IMR-90 (cell line): ENCODE results near the gene IER3. TPM values are rescaled to one million over a fixed set of nuclear protein-coding genes. Genes with fewer than 3 reads are reported as not detected.

Experiments used
- ATAC-seq: fragments of 200-7000 bp; cut with Tn5 transposase; 2 replicates; pipeline ENCODE4 v1.9.1; 2020; ENCODE audit warnings: low read depth, mild to moderate bottlenecking, moderate library complexity
- BruUV-seq: library from RNA; stranded (reverse); fragments of 400-500 nt; replicated peaks from 2 replicates; lab custom pipeline; 2021; lab: Mats Ljungman, UMichigan
- CTCF ChIA-PET: fragments of 300-600 bp; formaldehyde crosslinking; extraction: SDS; loops from one replicate; lab custom pipeline; 2021; ENCODE audit warnings: antibody characterized with exemption; lab: Yijun Ruan, JAX
- POLR2A ChIA-PET: fragments of 300-600 bp; sonication (Branson Sonifier 250); formaldehyde crosslinking; loops from one replicate; lab custom pipeline; 2022; ENCODE audit warnings: antibody characterized with exemption; ENCODE audit not compliant: unreplicated experiment; lab: Charles Lee
- DNase-seq: peaks from one replicate; pipeline ENCODE4 v3.0.0; 2013
- H2AFZ ChIP-seq: replicated peaks from 2 replicates; pipeline ENCODE3; 2013; ENCODE audit warnings: low read length, mild to moderate bottlenecking; ENCODE audit not compliant: poor library complexity
- H2AK5ac ChIP-seq: 2 replicates; pipeline ENCODE4 v1.6.1; 2013; ENCODE audit warnings: low read depth, low read length, inconsistent platforms
- H2AK9ac ChIP-seq: replicated peaks from 2 replicates; pipeline ENCODE3; 2013; ENCODE audit warnings: mild to moderate bottlenecking, low read depth, low read length, moderate library complexity; ENCODE audit not compliant: poor library complexity
- H2BK120ac ChIP-seq: 2 replicates; pipeline ENCODE4 v1.6.1; 2013; ENCODE audit warnings: low read depth, low read length, inconsistent platforms
- H2BK15ac ChIP-seq: 3 replicates; pipeline ENCODE4 v1.6.1; 2013; ENCODE audit warnings: low read depth, low read length, inconsistent platforms
- H2BK20ac ChIP-seq: 2 replicates; pipeline ENCODE4 v1.6.1; 2013; ENCODE audit warnings: low read depth, mild to moderate bottlenecking, inconsistent platforms, low read length, moderate library complexity
- H2BK5ac ChIP-seq: 2 replicates; pipeline ENCODE4 v1.6.1; 2013; ENCODE audit warnings: mild to moderate bottlenecking, low read depth, low read length, inconsistent platforms; ENCODE audit not compliant: poor library complexity, severe bottlenecking
- H3K14ac ChIP-seq: replicated peaks from 2 replicates; pipeline ENCODE4 v1.6.1; 2013; ENCODE audit warnings: low read depth, low read length, inconsistent platforms
- H3K18ac ChIP-seq: 2 replicates; pipeline ENCODE4 v1.6.1; 2013; ENCODE audit warnings: low read depth, low read length, control low read depth
- H3K23ac ChIP-seq: 2 replicates; pipeline ENCODE4 v1.6.1; 2013; ENCODE audit warnings: low read depth, low read length, inconsistent platforms
- H3K27ac ChIP-seq: 2 replicates; pipeline ENCODE4 v1.5.1; 2013; ENCODE audit warnings: mild to moderate bottlenecking, control low read depth, low read length; ENCODE audit not compliant: insufficient read depth
- H3K27me3 ChIP-seq: 2 replicates; pipeline ENCODE4 v1.6.1; 2013; ENCODE audit warnings: low read length; ENCODE audit not compliant: control insufficient read depth, insufficient read depth
- H3K36me3 ChIP-seq: 2 replicates; pipeline ENCODE4 v1.6.1; 2013; ENCODE audit warnings: low read length, mixed read lengths; ENCODE audit not compliant: control insufficient read depth, insufficient read depth
- H3K4ac ChIP-seq: 2 replicates; pipeline ENCODE4 v1.6.1; 2013; ENCODE audit warnings: low read depth, low read length, inconsistent platforms
- H3K4me1 ChIP-seq: 2 replicates; pipeline ENCODE4 v1.6.1; 2013; ENCODE audit warnings: low read length, mixed read lengths; ENCODE audit not compliant: control insufficient read depth, insufficient read depth
- H3K4me2 ChIP-seq: 2 replicates; pipeline ENCODE4 v1.6.1; 2013; ENCODE audit warnings: low read depth, mild to moderate bottlenecking, control low read depth, low read length, moderate library complexity
- H3K4me3 ChIP-seq: 2 replicates; pipeline ENCODE4 v1.5.1; 2013; ENCODE audit warnings: low read depth, mild to moderate bottlenecking, control low read depth, low read length, moderate library complexity; ENCODE audit not compliant: insufficient read depth
- H3K56ac ChIP-seq: 2 replicates; pipeline ENCODE4 v1.6.1; 2013; ENCODE audit warnings: low read length, inconsistent platforms; ENCODE audit not compliant: insufficient read depth; ENCODE audit errors: extremely low read depth
- H3K79me1 ChIP-seq, 2 experiments: 2 replicates each; pipeline ENCODE4 v1.6.1; 2013; ENCODE audit warnings: low read length in 2 of 2, inconsistent platforms in 1 of 2, low read depth in 1 of 2
- H3K9ac ChIP-seq: 2 replicates; pipeline ENCODE4 v1.6.1; 2013; ENCODE audit warnings: low read depth, low read length, control low read depth
- H3K9me1 ChIP-seq: 2 replicates; pipeline ENCODE4 v1.6.1; 2013; ENCODE audit warnings: low read length, inconsistent platforms; ENCODE audit not compliant: insufficient read depth
- H3K9me3 ChIP-seq: 2 replicates; pipeline ENCODE4 v1.6.1; 2013; ENCODE audit warnings: low read length; ENCODE audit not compliant: control insufficient read depth, insufficient read depth
- H4K20me1 ChIP-seq: 2 replicates; pipeline ENCODE4 v1.6.1; 2013; ENCODE audit warnings: low read length, inconsistent platforms; ENCODE audit not compliant: insufficient read depth
- H4K5ac ChIP-seq: 2 replicates; pipeline ENCODE4 v1.6.1; 2013; ENCODE audit warnings: mild to moderate bottlenecking, low read depth, low read length, control low read depth
- H4K8ac ChIP-seq, 2 experiments: 2 replicates each; pipeline ENCODE4 v1.6.1; 2013; ENCODE audit warnings: low read depth in 2 of 2, low read length in 2 of 2, control low read depth in 1 of 2, inconsistent platforms in 1 of 2
- H4K91ac ChIP-seq: 2 replicates; pipeline ENCODE4 v1.6.1; 2013; ENCODE audit warnings: low read depth, low read length, inconsistent platforms; ENCODE audit not compliant: insufficient read depth
- BHLHE40 ChIP-seq: fragments of 150-350 bp; IDR thresholded peaks from 2 replicates; pipeline ENCODE4 v1.6.1; 2016; ENCODE audit warnings: mild to moderate bottlenecking, low read depth, low read length
- CEBPB ChIP-seq: IDR thresholded peaks from 2 replicates; pipeline ENCODE4 v1.6.1; 2012; ENCODE audit warnings: low read depth, low read length, improper control_type of control experiment
- CHD1 ChIP-seq: IDR thresholded peaks from 2 replicates; pipeline ENCODE4 v1.6.1; 2012; ENCODE audit warnings: low read depth, low read length, improper control_type of control experiment
- ELK1 ChIP-seq: fragments of 150-350 bp; IDR thresholded peaks from 2 replicates; pipeline ENCODE4 v1.6.1; 2016; ENCODE audit warnings: low read depth, mild to moderate bottlenecking, low read length, moderate library complexity, borderline replicate concordance
- FOS ChIP-seq: fragments of 150-350 bp; IDR thresholded peaks from 2 replicates; pipeline ENCODE4 v1.6.1; 2016; ENCODE audit warnings: low read depth, low read length
- MAFK ChIP-seq: IDR thresholded peaks from 2 replicates; pipeline ENCODE4 v1.6.1; 2012; ENCODE audit warnings: low read depth, low read length, improper control_type of control experiment
- MAZ ChIP-seq: IDR thresholded peaks from 2 replicates; pipeline ENCODE4 v1.6.1; 2012; ENCODE audit warnings: low read depth, mild to moderate bottlenecking, low read length, improper control_type of control experiment, moderate library complexity, borderline replicate concordance
- MXI1 ChIP-seq: IDR thresholded peaks from 2 replicates; pipeline ENCODE4 v1.6.1; 2012; ENCODE audit warnings: low read depth, mild to moderate bottlenecking, low read length, moderate library complexity, borderline replicate concordance
- NFE2L2 ChIP-seq: fragments of 150-350 bp; IDR thresholded peaks from 2 replicates; pipeline ENCODE4 v1.6.1; 2016; ENCODE audit warnings: low read depth, mild to moderate bottlenecking, low read length
- POLR2A ChIP-seq: IDR thresholded peaks from 2 replicates; pipeline ENCODE4 v1.6.1; 2012; ENCODE audit warnings: mild to moderate bottlenecking, low read depth, low read length
- RAD21 ChIP-seq: IDR thresholded peaks from 2 replicates; pipeline ENCODE4 v1.6.1; 2012; ENCODE audit warnings: low read length, improper control_type of control experiment
- RCOR1 ChIP-seq: IDR thresholded peaks from 2 replicates; pipeline ENCODE4 v1.6.1; 2012; ENCODE audit warnings: mild to moderate bottlenecking, low read length, improper control_type of control experiment; ENCODE audit not compliant: insufficient replicate concordance
- RFX5 ChIP-seq: IDR thresholded peaks from 2 replicates; pipeline ENCODE4 v1.8.0; 2012; ENCODE audit warnings: low read depth, mild to moderate bottlenecking, low read length, moderate library complexity
- SMC3 ChIP-seq: fragments of 150-350 bp; IDR thresholded peaks from 2 replicates; pipeline ENCODE4 v1.6.1; 2016; ENCODE audit warnings: low read depth, mild to moderate bottlenecking, antibody characterized with exemption, low read length, moderate library complexity
- USF2 ChIP-seq: fragments of 150-350 bp; IDR thresholded peaks from 2 replicates; pipeline ENCODE4 v1.6.1; 2017; ENCODE audit warnings: mild to moderate bottlenecking, antibody characterized with exemption, low read length, low read depth
- WGBS, 2 experiments: methylation state at CpG; one replicate each; pipeline versions ENCODE4 v1.1.5 to v1.1.7; 2013; ENCODE audit warnings: missing lambda C conversion rate in 2 of 2; ENCODE audit not compliant: insufficient read length in 1 of 2; ENCODE audit errors: extremely low coverage in 2 of 2; 5-methylcytosine and 5-hydroxymethylcytosine counted together
- dilution Hi-C: fragments of 300-500 bp; cut with HindIII; formaldehyde crosslinking; loops from one replicate; pipeline ENCODE4 v1.14.3; 2018; ENCODE audit warnings: low sequenced_read_pairs; ENCODE audit not compliant: unreplicated experiment
- in situ Hi-C: fragments of 300-500 bp; cut with MboI; formaldehyde crosslinking; loops from 3 replicates; pipeline ENCODE4 v1.14.3; 2019; ENCODE audit warnings: low sequenced_read_pairs, inconsistent platforms, mixed read lengths
- intact Hi-C: fragments of 100-400 bp; cut with micrococcal nuclease; formaldehyde crosslinking; loops from 2 replicates; pipeline ENCODE4 v1.10.0; 2022
- polyA plus RNA-seq, 3 experiments: library from polyadenylated mRNA; depleted of rRNA; stranded (reverse); fragments of >200 nt; gene quantifications; 2 replicates each; pipeline ENCODE4 v1.2.3, GENCODE V29; 2012; ENCODE audit warnings: low replicate concordance in 1 of 3
- total RNA-seq: library from RNA; depleted of rRNA; stranded (reverse); fragments of >200 nt; gene quantifications from 2 replicates; pipeline ENCODE4 v1.2.3, GENCODE V29; 2012
- TF ChIP-seq, protein P1 (sequence below): conservative IDR thresholded peaks from 2 replicates; pipeline ENCODE4 v1.5.1; 2012; ENCODE audit warnings: mild to moderate bottlenecking, low read depth, low read length, improper control_type of control experiment

IER3 gene
- total and polyA plus RNA-seq, 2 of the 4 experiments (the other 2 are of a cell fraction) = 38.4 to 159 TPM

DNA sequence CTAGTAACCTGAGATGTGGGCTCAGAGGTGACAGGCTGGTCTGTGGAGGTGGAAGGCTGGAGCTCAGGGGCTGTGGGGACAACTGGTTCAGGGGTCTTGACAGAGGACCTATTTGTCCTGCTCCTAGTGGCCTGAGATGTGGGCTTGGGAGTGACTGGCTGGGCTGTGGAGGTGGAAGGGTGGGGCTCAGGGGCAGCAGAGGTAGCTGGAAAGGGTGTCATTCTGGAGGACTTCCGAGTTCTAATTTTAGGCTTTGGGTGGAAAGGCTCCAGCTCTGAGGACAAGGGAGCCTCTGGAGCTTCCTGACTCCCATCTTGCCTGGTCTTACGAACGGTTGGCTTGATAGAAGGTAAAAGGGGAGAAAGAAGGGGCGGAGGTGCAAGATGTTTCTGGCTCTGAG is 38.7 kb downstream of the IER3 start:
- Histone ChIP-seq H3K4me1 (no peaks in the 10 kb centered on the region), H3K9me1 (no peaks in the 10 kb centered on the region; the same call in 1 of the 2 replicates), H2BK120ac (no peak overlapping the region), H3K4me3 (no peak overlapping the region), H3K18ac (no peak overlapping the region), H4K8ac (no peak overlapping the region), H3K27me3 (no peaks in the 10 kb centered on the region), H4K5ac (no peak overlapping the region), H3K4me2 (no peak overlapping the region), H3K56ac (no peak overlapping the region), H3K23ac (no peak overlapping the region), H3K9me3 (no peaks in the 10 kb centered on the region), H3K27ac (no peak overlapping the region), H2BK15ac (no peak overlapping the region), H2AK9ac (no peak overlapping the region), H3K14ac (no peak overlapping the region), H4K20me1 (no peaks in the 10 kb centered on the region), H3K9ac (no peak overlapping the region), H4K91ac (no peak overlapping the region), H2BK20ac (no peak overlapping the region), H2BK5ac (no peak overlapping the region), H2AK5ac (no peak overlapping the region), H3K79me1 (no peaks in the 10 kb centered on the region), H3K4ac (no peak overlapping the region), H2AFZ (no peak overlapping the region), H3K36me3 (peaks cover 31% of the 10 kb centered on the region)
- DNase-seq = no peak
- ChIA-PET POLR2A (no interaction called here), CTCF (no interaction called here)
- dilution Hi-C loops (no loop called here), in situ Hi-C loops (no loop called here), intact Hi-C loops (no loop called here)
- TF ChIP-seq USF2 = no peak
- TF ChIP-seq FOS = no peak
- TF ChIP-seq RCOR1 = no peak
- TF ChIP-seq CEBPB = no peak
- TF ChIP-seq RFX5 = no peak
- TF ChIP-seq NFE2L2 = no peak
- TF ChIP-seq SMC3 = no peak
- no peak for TF ChIP-seq MXI1
- no peak for TF ChIP-seq CHD1
- TF ChIP-seq MAZ = no peak
- TF ChIP-seq BHLHE40 = no peak
- TF ChIP-seq ELK1 = no peak
- TF ChIP-seq RAD21 = no peak
- TF ChIP-seq POLR2A = no peak
- TF ChIP-seq MAFK = no peak
- TF ChIP-seq, protein P1, sequence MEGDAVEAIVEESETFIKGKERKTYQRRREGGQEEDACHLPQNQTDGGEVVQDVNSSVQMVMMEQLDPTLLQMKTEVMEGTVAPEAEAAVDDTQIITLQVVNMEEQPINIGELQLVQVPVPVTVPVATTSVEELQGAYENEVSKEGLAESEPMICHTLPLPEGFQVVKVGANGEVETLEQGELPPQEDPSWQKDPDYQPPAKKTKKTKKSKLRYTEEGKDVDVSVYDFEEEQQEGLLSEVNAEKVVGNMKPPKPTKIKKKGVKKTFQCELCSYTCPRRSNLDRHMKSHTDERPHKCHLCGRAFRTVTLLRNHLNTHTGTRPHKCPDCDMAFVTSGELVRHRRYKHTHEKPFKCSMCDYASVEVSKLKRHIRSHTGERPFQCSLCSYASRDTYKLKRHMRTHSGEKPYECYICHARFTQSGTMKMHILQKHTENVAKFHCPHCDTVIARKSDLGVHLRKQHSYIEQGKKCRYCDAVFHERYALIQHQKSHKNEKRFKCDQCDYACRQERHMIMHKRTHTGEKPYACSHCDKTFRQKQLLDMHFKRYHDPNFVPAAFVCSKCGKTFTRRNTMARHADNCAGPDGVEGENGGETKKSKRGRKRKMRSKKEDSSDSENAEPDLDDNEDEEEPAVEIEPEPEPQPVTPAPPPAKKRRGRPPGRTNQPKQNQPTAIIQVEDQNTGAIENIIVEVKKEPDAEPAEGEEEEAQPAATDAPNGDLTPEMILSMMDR = no peak
- no CpG with 5 or more reads among the region's 4 CpGs for WGBS, 2 experiments
- BruUV-seq = no TSS peak
- ATAC-seq = no peak
